Astrocyte (in vitro differentiated cells and primary cell): ENCODE results near the gene SCCPDH.

Experiments
- EZH2 ChIP-seq: IDR thresholded peaks from 2 replicates; pipeline ENCODE4 v1.6.1; 2012; ENCODE audit warnings: mild to moderate bottlenecking, low read length, inconsistent platforms; ENCODE audit not compliant: insufficient read depth
- TF ChIP-seq, protein P1 (sequence below): IDR thresholded peaks from 2 replicates; pipeline ENCODE4 v1.5.1; 2011; ENCODE audit warnings: low read depth, mild to moderate bottlenecking, inconsistent platforms, low read length, moderate library complexity; ENCODE audit not compliant: insufficient read depth

DNA sequence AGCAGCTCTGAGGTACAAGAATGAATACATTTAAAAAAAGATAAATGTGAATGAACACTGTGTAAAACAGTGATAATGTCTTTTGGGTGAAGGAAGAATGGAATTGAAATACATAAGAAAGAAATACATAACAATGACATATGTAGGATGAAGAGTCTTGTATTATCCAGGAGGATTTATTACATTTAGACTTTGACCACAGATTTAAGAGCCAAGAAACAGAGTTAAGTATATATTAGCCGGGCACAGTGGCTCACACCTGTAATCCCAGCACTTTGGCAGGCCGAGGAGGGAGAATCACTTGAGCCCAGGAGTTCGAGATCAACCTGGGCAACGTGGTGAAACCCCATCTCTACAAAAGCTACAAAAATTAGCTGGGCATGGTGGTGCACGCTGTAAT, 79.7 kb downstream of the SCCPDH start:
- TF ChIP-seq, protein P1, sequence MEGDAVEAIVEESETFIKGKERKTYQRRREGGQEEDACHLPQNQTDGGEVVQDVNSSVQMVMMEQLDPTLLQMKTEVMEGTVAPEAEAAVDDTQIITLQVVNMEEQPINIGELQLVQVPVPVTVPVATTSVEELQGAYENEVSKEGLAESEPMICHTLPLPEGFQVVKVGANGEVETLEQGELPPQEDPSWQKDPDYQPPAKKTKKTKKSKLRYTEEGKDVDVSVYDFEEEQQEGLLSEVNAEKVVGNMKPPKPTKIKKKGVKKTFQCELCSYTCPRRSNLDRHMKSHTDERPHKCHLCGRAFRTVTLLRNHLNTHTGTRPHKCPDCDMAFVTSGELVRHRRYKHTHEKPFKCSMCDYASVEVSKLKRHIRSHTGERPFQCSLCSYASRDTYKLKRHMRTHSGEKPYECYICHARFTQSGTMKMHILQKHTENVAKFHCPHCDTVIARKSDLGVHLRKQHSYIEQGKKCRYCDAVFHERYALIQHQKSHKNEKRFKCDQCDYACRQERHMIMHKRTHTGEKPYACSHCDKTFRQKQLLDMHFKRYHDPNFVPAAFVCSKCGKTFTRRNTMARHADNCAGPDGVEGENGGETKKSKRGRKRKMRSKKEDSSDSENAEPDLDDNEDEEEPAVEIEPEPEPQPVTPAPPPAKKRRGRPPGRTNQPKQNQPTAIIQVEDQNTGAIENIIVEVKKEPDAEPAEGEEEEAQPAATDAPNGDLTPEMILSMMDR: no peak
- no peak for TF ChIP-seq EZH2
